ENCODE data around the gene ZNF716.

GRCh38 chr7:57412168-57412567, 37.8 kb upstream of the ZNF716 start:
- TF ChIP-seq POLR2A (IDR thresholded peaks at IDR 0.05; ENCODE audit: low read depth): no peak
- no peak for TF ChIP-seq CTCF (IDR thresholded peaks at IDR 0.05)
- TF ChIP-seq POLR2AphosphoS5 (IDR thresholded peaks at IDR 0.05): no peak
- no peak for TF ChIP-seq EP300 (IDR thresholded peaks at IDR 0.05)
